ENCODE measurements around the gene SYT15.

SYT15 gene

DNA sequence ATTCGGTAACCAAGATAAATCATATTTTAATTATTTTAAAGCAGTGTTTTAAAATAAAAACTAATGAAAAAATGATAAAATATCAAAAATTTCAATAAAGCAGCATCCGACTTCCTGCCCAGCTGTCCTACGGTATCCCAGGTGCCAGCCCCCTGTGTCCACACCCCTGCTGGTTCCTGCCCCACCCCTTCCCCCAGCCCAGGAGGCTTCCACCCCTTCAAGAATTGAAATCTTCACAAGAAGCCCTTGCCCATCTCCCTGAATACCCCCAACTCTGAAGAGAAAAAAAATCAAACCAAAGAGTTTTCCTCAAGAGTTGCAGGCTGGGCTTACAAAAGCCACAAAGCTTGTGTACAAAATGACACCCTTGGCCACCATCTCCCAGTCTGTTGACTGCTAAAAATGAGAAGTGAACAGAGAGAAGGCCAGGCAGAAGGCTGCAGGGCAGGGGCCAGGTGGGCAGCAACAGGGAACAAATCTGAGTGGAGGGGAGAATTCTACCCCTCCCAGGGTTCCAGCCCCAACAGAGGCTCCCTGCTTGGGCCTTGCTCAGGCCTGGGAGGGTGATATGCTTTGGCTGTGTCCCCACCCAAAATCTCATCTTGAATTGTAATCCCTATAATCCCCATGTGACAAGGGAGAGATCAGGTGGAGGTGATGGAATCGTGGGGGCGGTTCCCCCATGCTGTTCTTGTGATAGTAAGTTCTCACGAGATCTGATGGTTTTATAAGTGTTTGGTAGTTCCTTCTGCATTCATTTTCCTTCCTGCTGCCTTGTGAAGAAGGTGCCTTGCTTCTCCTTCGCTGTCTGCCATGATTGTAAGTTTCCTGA lies 37.0 kb upstream of the SYT15 start:
- TF ChIP-seq CTCF (IDR thresholded peaks at IDR 0.05; ENCODE audit: control insufficient read depth, insufficient read depth, low read depth, low read length, missing control alignments) = no peak
- H3K4me3 ChIP-seq (ENCODE audit: control insufficient read depth, low read depth, low read length) = no peak overlapping the region
- no peak for DNase-seq (ENCODE audit: low read depth)

DNA sequence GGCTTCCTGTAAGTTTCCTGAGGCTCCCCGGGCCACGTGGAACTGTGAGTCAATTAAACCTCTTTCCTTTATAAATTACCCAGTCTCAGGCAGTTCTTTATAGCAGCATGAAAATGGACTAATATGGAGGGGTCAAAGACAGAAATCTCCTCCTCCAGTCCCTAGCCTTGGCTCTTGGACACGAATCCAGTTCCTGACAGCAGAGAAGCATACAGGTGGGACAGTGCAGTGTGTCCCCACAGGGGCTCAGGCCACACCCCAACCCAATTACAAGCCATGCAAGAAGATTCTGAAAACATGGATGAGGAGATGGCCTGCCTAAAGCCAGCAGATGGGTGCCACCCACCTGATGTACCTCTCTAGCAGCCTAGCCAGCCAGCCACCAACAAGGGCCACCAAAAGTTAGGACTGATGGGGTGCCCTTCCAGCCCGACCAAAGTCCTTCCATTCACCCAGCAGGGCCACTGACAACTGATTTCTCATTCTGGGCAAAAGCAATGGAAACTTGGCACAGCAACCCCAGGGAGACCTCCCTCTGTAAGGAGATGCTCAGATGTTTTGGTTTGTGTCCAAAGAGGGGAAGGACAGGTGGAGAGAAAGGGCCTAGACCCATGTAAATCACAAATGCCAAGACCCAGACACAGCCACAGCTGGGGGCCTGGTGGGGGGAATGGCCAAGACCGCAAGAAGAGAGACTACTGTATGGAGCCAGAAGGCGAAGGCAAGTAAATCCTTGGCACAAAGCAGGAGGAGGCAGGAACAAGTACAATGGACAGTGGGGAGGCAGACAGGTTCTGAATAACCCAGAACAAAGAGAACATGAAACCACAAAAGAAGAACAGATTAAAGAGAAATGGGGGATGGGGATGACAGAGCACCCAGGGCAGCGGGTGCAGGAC lies 36.1 kb upstream of the SYT15 start:
- no peak overlapping the region for H3K4me3 ChIP-seq (ENCODE audit: control insufficient read depth, low read depth, low read length)
- no peak for TF ChIP-seq CTCF (IDR thresholded peaks at IDR 0.05; ENCODE audit: control insufficient read depth, insufficient read depth, low read depth, low read length, missing control alignments)
- no peak for DNase-seq (ENCODE audit: low read depth)

DNA sequence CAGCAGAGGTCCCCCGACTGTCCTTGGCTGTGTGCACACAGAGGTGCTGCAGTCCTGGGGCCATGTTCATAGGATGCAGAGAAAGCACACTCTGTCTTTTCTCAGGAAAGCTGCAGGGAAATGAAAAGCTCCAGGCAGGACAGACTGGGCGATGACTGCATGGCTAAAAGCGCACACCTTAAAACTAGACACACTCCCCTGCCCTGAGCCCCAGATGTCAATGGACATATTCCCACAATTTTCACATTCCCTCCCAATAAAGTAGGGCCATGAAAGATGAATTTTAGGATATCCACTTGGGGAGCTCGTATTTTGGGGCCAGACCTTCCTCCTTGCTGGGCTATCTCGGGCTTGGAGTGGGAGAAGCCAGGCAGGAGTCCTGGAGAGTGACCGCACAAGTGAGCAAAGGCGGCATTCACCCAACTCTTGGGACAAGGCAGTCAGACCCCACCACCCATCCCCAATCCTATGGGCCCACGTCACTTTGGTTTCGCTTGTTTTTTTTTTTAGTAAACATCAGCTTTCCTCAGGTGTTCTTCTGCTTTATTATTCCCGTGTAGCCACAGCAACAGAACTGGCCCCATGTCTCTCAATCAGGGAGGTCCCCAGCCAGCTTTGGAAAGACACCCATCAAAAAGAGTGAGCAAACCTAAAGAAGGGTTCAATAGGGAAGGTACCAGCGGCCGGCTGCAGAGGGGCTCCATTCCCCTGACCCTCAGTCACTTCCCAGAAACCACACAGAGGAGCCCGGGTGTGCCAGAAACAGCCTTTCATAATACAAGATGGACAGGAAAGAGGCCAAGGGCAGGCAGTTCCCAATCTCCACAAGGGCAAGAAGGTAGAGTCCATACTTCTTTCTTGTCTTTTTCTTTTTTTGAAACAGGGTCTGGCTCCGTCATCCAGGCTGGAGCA lies 35.2 kb upstream of the SYT15 start:
- TF ChIP-seq CTCF (IDR thresholded peaks at IDR 0.05; ENCODE audit: control insufficient read depth, insufficient read depth, low read depth, low read length, missing control alignments) = no peak
- no peak overlapping the region for H3K4me3 ChIP-seq (ENCODE audit: control insufficient read depth, low read depth, low read length)
- DNase-seq (ENCODE audit: low read depth) = no peak

- peak; percentile 61 for TF ChIP-seq CTCF (IDR thresholded peaks at IDR 0.05; ENCODE audit: control insufficient read depth, insufficient read depth, low read depth, low read length, missing control alignments)
- no peak for DNase-seq (ENCODE audit: low read depth)
- no peak overlapping the region for H3K4me3 ChIP-seq (ENCODE audit: control insufficient read depth, low read depth, low read length)
These were observed 33.7 kb upstream of the SYT15 start for GRCh38 chr10:46544989-46545791.

GRCh38 chr10:46545861-46546590 lies 32.9 kb upstream of the SYT15 start:
- no peak for TF ChIP-seq CTCF (IDR thresholded peaks at IDR 0.05; ENCODE audit: control insufficient read depth, insufficient read depth, low read depth, low read length, missing control alignments)
- H3K4me3 ChIP-seq (ENCODE audit: control insufficient read depth, low read depth, low read length) = no peak overlapping the region
- no peak for DNase-seq (ENCODE audit: low read depth)

Data from AG09309 (cell line).